Peyer's patch (tissue), 4 donors: ENCODE measurements around the gene KIF25. TPM values are rescaled to one million over a fixed set of nuclear protein-coding genes. Genes with fewer than 3 reads are reported as not detected.

Source experiments
- DNase-seq, 3 donors: peaks; one replicate each; pipeline ENCODE4 v3.0.0-alpha.2; 2017 to 2019
- H3K27ac ChIP-seq, 4 donors: fragments of 200-600 bp; sonication (generic); one replicate each; pipeline ENCODE4 v1.5.1; 2016 to 2019
- H3K27me3 ChIP-seq, 2 donors: fragments of 200-600 bp; sonication (generic); one replicate each; pipeline ENCODE4 v1.5.1; 2019
- H3K36me3 ChIP-seq, 3 donors: fragments of 200-600 bp; sonication (generic); one replicate each; pipeline ENCODE4 v1.5.1; 2016 to 2019
- H3K4me1 ChIP-seq, 4 donors: fragments of 200-600 bp; sonication (generic); one replicate each; pipeline ENCODE4 v1.5.1; 2016 to 2019
- H3K4me3 ChIP-seq, 4 donors: fragments of 200-600 bp; sonication (generic); 1 replicate in 3 of 4; 2 replicates in 1 of 4; pipeline ENCODE4 v1.5.1; 2016 to 2019; ENCODE audit warnings: mild to moderate bottlenecking in 1 of 4
- H3K9me3 ChIP-seq, 4 donors: fragments of 200-600 bp; sonication (generic); one replicate each; pipeline ENCODE4 v1.5.1; 2016 to 2019; ENCODE audit warnings: mild to moderate bottlenecking in 1 of 4
- POLR2A ChIP-seq, 2 donors: fragments of 450-650 bp; IDR thresholded peaks; one replicate each; pipeline ENCODE4 v1.5.1; 2017; ENCODE audit warnings: antibody characterized with exemption in 2 of 2, mild to moderate bottlenecking in 2 of 2, moderate library complexity in 2 of 2
- total RNA-seq, 4 donors: library from RNA; depleted of rRNA; stranded (reverse); fragments of >200 nt; gene quantifications; one replicate each; pipeline ENCODE4 v1.1.0, GENCODE V29; 2016
- TF ChIP-seq, protein P1 (sequence below), 6 experiments: fragments of 450-650 bp in 4 of 6; fragments of 200-600 bp in 2 of 6; sonication (generic) in 1 of 6; IDR thresholded peaks; one replicate each; pipeline ENCODE4 v1.5.1; 2017 to 2019; ENCODE audit warnings: antibody characterized with exemption in 6 of 6, mild to moderate bottlenecking in 3 of 6, moderate library complexity in 1 of 6

KIF25 gene
- total RNA-seq, 4 donors from 2014 or later = not detected

DNA sequence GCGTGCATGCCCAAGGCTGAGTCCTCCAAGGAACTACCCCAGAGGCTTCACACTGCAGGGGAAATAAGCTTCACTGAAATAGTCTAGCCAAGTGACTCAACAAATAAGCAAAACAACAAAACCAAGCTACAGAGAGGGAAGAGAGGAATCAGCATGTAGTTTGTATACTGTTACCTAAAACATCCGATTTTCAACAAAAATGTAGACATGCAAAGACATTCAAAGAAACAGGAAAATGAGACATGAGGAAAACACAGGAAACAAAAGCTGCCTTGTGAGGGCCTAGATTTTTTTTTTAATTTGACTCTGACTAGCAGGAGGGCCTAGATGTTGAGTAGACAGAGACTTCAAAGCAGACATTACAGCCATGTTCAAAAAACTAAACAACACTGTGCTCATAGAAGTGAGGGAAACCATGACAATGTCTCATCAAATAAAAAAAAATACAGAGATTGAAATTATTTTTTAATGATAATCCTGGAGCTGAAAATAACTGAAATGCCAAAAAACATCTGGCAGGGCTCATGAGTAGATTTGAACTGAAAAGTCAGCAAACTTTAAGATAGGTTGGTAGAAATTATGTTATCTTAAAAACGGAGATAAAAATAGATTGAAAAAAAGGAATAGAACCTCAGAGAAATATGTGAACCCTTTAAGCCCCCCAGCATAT, 16.4 kb upstream of the KIF25 start:
- no peak overlapping the region for H3K4me3 ChIP-seq
- DNase-seq = no peak
- H3K27me3 ChIP-seq = no peaks in the 10 kb centered on the region
- H3K4me1 ChIP-seq = no peaks in the 10 kb centered on the region
- TF ChIP-seq, protein P1, sequence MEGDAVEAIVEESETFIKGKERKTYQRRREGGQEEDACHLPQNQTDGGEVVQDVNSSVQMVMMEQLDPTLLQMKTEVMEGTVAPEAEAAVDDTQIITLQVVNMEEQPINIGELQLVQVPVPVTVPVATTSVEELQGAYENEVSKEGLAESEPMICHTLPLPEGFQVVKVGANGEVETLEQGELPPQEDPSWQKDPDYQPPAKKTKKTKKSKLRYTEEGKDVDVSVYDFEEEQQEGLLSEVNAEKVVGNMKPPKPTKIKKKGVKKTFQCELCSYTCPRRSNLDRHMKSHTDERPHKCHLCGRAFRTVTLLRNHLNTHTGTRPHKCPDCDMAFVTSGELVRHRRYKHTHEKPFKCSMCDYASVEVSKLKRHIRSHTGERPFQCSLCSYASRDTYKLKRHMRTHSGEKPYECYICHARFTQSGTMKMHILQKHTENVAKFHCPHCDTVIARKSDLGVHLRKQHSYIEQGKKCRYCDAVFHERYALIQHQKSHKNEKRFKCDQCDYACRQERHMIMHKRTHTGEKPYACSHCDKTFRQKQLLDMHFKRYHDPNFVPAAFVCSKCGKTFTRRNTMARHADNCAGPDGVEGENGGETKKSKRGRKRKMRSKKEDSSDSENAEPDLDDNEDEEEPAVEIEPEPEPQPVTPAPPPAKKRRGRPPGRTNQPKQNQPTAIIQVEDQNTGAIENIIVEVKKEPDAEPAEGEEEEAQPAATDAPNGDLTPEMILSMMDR (IDR thresholded peaks at IDR 0.05) = no peak
- no peak for TF ChIP-seq POLR2A (IDR thresholded peaks at IDR 0.05)
- H3K36me3 ChIP-seq = no peaks in the 10 kb centered on the region
- no peaks in the 10 kb centered on the region for H3K9me3 ChIP-seq
- no peak overlapping the region for H3K27ac ChIP-seq

DNA sequence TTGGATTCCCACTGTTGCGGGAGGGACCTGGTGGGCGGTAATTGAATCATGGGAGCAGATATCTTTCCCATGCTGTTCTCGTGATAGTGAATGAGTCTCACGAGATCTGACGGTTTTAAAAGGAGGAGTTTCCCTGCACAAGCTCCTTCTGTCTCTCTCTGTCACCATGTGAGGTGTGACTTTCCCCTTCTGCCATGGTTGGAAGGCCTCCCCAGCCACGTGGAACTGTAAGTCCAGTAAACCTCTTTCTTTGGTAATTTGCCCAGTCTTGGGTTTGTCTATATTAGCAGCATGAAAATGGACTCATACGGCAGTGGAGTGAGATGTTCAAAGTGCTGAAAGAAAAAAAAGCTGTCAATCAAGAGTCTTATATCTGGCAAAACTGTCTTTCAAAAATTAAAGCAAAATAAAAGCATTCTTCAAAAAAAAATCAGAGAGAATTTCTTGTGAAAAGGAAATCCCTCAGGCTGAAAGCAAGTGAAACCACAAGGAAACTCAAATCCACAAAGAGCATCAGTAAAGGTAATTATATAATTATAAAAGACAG, 15.5 kb upstream of the KIF25 start:
- H3K4me1 ChIP-seq = no peaks in the 10 kb centered on the region
- TF ChIP-seq, protein P1 (IDR thresholded peaks at IDR 0.05) = no peak
- no peak for TF ChIP-seq POLR2A (IDR thresholded peaks at IDR 0.05)

DNA sequence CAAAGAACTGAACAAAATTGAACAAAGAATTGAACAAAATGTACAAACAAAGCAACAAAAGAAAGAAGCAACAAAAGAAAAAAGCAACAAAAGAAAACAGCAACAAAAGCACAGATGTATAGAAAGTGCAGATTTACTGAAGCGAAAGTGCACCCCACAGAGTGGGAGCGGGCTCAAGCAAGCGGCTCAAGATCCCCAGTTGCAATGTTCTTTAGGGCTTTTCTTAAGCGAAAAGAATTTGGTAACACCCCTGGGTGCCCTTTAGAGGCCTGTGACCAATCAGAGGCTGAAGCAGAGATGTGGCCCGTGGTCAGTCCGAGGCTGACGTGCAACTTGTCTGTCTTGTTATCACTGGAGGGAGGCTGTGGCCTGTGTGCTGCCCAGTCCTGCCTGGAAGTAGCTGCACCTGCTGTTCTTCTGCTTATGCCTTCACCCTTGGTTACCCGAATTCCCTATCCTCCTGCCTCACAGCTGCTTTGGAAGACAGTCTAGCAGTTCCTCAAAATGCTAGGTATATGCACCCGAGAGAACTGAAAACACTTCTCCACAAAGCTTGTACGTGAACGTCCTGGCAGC, 13.2 kb upstream of the KIF25 start:
- Histone ChIP-seq H3K4me3 (no peak overlapping the region), H3K27me3 (no peaks in the 10 kb centered on the region), H3K36me3 (no peaks in the 10 kb centered on the region), H3K27ac (no peak overlapping the region), H3K9me3 (no peaks in the 10 kb centered on the region), H3K4me1 (no peaks in the 10 kb centered on the region)
- no peak for DNase-seq
- TF ChIP-seq POLR2A (IDR thresholded peaks at IDR 0.05) = no peak
- TF ChIP-seq, protein P1 (IDR thresholded peaks at IDR 0.05) = no peak

More for the DNA sequence above, 15.5 kb upstream of the KIF25 start:
- Histone ChIP-seq H3K4me3 (no peak overlapping the region), H3K9me3 (no peaks in the 10 kb centered on the region), H3K27ac (no peak overlapping the region), H3K27me3 (no peaks in the 10 kb centered on the region), H3K36me3 (no peaks in the 10 kb centered on the region)
- DNase-seq = no peak

DNA sequence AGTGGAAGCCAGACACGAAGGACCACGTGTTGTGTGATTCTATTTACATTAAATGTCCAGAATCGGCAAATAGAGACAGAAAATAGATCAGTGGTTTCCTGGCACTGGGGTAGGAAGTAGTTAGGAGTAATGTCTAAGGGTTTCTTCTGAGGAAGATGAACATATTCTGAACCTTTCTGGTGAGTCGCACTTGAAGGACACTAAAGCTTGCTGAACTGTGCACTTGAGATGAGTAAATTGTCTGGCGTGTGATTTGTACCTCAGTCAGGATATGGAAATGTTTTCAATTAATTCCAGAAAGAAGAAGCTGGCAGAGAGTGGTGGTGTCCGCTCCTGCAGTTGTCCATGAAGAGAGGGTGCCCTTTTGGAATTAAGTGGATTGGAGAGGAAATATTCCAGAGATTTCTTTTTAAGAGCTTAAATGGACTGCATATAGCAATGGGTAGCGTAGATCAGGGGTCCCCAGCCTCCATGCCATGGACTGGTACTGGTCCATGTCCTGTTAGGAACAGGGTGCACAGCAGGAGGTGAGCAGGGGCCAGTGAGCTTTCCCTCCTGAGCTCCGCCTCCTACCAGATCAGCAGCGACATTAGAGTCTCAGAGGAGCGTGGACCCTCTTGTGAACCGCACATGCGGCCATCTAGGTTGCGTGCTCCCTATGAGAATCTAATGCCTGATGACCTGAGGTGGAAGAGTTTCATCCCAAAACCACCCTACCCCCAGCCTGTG, 12.4 kb upstream of the KIF25 start:
- no peaks in the 10 kb centered on the region for H3K4me1 ChIP-seq
- no peak overlapping the region for H3K27ac ChIP-seq
- H3K36me3 ChIP-seq = no peaks in the 10 kb centered on the region
- no peak overlapping the region for H3K4me3 ChIP-seq
- H3K9me3 ChIP-seq = no peaks in the 10 kb centered on the region
- DNase-seq = no peak
- TF ChIP-seq POLR2A (IDR thresholded peaks at IDR 0.05) = no peak
- TF ChIP-seq, protein P1 (IDR thresholded peaks at IDR 0.05) = no peak
- no peaks in the 10 kb centered on the region for H3K27me3 ChIP-seq

DNA sequence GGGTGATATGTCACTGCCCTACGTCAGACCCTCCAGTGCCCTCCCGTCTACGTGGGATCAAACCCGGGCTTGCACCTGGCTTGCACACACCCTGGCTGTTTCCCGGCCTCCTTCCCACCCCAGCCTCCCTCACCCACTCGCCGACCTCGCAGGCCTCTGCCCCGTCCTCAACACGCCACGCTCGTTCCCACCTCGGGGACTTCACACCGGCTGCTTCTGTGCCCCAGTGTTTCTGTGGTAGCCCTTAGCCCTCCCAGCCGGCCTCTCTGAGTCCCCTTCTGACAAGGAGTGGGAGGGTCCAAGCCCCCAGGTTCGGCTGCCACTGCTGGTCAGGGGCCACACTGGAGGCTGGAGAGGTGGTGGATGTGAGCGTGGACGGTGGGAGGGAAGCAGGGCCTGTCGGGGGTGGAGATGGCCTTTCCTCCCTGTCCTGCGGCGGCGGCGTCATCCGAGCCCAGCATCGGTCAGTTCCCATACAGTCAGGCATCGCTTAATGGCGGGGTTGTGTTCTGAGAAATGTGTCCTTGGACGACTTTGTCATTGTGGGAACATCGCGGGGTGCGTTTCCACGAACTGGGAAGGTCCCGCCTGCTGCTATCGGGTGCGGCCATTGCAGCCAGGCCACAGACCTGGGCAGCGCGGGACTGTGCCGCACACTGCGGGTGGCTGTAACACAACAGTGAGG, 11.4 kb upstream of the KIF25 start:
- H3K27ac ChIP-seq = no peak overlapping the region
- no peak overlapping the region for H3K4me3 ChIP-seq
- no peaks in the 10 kb centered on the region for H3K36me3 ChIP-seq
- no peaks in the 10 kb centered on the region for H3K4me1 ChIP-seq
- H3K9me3 ChIP-seq = no peaks in the 10 kb centered on the region
- no peak for DNase-seq
- no peaks in the 10 kb centered on the region for H3K27me3 ChIP-seq
- TF ChIP-seq, protein P1 (IDR thresholded peaks at IDR 0.05) = no peak
- TF ChIP-seq POLR2A (IDR thresholded peaks at IDR 0.05) = no peak
